Measurements from ENCODE around the gene NDUFS8. TPM values are rescaled to one million over a fixed set of nuclear protein-coding genes. Genes with fewer than 3 reads are reported as not detected.
A peak's percentile ranks its signal among the peaks of the same experiment; 100 is the strongest.

Gene NDUFS8
- total RNA-seq, 1 donor from 2014 or later: 125 TPM

DNA sequence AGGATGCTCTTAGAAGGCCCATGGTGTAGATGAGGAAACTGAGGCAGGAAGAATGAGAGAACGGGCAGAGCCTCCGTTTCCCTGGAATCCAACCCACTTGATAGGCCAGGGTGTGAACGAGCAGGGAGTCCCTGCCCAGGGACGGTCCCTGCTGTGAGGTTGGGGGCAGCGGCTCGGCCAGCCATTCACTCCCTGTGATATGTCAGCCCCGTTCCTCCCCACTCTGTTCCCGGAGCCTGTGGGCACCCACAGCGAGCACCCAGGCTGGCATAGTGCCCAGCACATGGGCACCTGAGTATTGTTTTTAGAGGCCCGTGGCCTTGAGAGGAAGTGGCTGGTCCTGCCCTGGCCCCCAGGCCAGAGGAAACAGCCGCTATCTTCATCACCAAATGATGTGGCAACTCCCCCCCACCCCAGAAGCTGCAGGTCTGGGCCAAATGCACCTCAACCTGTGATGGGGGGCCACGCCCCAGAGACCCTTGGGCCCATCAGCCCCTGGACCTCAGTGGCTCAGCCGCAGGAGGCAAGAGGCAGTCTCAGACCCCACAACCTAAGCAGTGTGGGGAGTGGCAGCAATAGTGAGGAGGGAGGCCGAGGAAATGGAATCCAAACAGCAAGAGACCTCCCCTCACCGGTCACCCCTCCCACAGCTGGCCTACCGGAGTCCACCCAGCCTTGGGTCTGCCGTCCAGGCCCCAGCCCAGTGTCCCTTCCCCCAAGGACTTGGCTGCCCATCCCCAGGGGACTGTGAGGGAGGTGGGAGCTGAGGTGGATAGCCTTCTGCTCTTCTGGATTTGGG is 18.2 kb upstream of the NDUFS8 start:
- TF ChIP-seq, protein P1, sequence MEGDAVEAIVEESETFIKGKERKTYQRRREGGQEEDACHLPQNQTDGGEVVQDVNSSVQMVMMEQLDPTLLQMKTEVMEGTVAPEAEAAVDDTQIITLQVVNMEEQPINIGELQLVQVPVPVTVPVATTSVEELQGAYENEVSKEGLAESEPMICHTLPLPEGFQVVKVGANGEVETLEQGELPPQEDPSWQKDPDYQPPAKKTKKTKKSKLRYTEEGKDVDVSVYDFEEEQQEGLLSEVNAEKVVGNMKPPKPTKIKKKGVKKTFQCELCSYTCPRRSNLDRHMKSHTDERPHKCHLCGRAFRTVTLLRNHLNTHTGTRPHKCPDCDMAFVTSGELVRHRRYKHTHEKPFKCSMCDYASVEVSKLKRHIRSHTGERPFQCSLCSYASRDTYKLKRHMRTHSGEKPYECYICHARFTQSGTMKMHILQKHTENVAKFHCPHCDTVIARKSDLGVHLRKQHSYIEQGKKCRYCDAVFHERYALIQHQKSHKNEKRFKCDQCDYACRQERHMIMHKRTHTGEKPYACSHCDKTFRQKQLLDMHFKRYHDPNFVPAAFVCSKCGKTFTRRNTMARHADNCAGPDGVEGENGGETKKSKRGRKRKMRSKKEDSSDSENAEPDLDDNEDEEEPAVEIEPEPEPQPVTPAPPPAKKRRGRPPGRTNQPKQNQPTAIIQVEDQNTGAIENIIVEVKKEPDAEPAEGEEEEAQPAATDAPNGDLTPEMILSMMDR (IDR thresholded peaks at IDR 0.05; ENCODE audit: unreplicated experiment): no peak
- Mint-ChIP-seq H3K4me3 (ENCODE audit: low read depth) (no peak overlapping the region), H3K9me3 (ENCODE audit: low read depth) (peaks cover 4% of the 10 kb centered on the region), H3K27ac (no peak overlapping the region), H3K4me1 (ENCODE audit: low read depth) (peaks cover 11% of the 10 kb centered on the region), H3K36me3 (ENCODE audit: insufficient read depth) (no peaks in the 10 kb centered on the region), H3K27me3 (peaks cover 5% of the 10 kb centered on the region)
- no peak for DNase-seq (ENCODE audit: low spot score, unreplicated experiment)

- Mint-ChIP-seq H3K27ac (peak overlapping the region; percentile 45), H3K9me3 (ENCODE audit: low read depth) (peaks cover 4% of the 10 kb centered on the region), H3K4me1 (ENCODE audit: low read depth) (peaks cover 18% of the 10 kb centered on the region), H3K27me3 (peaks cover 5% of the 10 kb centered on the region), H3K36me3 (ENCODE audit: insufficient read depth) (no peaks in the 10 kb centered on the region), H3K4me3 (ENCODE audit: low read depth) (no peak overlapping the region)
- no peak for DNase-seq (ENCODE audit: low spot score, unreplicated experiment)
- TF ChIP-seq, protein P1 (IDR thresholded peaks at IDR 0.05; ENCODE audit: unreplicated experiment): no peak
Measured at GRCh38 chr11:68012843-68013610, 17.5 kb upstream of the NDUFS8 start.

DNA sequence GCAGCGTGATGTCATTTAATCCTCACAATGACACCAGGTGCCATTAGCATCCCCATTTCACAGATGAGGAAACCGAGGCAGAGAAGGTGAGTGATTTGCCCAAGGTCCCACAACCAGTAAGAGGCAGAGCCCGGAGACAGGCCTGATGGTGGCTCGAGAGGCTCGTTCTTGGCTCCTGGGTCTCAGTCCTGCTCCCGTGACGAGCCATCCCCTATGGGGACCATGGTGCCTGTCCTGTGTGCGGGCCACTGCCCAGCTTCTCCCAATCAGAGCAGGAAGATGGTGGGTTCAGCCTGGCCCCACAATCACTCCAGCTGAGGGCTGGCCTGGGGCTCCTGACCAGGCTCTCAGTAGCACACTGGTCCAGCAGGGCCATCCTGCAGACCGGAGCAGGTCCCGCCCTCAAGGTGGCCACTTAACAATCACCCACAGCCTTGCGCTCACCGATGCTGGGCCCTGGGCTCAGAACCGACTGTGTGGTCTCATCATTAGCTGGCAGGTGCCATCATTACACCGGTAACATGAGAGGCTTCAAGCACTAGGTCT is 16.8 kb upstream of the NDUFS8 start:
- Mint-ChIP-seq H3K4me1 (ENCODE audit: low read depth) (peaks cover 20% of the 10 kb centered on the region), H3K9me3 (ENCODE audit: low read depth) (peaks cover 4% of the 10 kb centered on the region), H3K27me3 (peaks cover 5% of the 10 kb centered on the region), H3K27ac (peak overlapping the region; percentile 45), H3K36me3 (ENCODE audit: insufficient read depth) (no peaks in the 10 kb centered on the region), H3K4me3 (ENCODE audit: low read depth) (no peak overlapping the region)
- TF ChIP-seq, protein P1 (IDR thresholded peaks at IDR 0.05; ENCODE audit: unreplicated experiment): no peak
- no peak for DNase-seq (ENCODE audit: low spot score, unreplicated experiment)

DNA sequence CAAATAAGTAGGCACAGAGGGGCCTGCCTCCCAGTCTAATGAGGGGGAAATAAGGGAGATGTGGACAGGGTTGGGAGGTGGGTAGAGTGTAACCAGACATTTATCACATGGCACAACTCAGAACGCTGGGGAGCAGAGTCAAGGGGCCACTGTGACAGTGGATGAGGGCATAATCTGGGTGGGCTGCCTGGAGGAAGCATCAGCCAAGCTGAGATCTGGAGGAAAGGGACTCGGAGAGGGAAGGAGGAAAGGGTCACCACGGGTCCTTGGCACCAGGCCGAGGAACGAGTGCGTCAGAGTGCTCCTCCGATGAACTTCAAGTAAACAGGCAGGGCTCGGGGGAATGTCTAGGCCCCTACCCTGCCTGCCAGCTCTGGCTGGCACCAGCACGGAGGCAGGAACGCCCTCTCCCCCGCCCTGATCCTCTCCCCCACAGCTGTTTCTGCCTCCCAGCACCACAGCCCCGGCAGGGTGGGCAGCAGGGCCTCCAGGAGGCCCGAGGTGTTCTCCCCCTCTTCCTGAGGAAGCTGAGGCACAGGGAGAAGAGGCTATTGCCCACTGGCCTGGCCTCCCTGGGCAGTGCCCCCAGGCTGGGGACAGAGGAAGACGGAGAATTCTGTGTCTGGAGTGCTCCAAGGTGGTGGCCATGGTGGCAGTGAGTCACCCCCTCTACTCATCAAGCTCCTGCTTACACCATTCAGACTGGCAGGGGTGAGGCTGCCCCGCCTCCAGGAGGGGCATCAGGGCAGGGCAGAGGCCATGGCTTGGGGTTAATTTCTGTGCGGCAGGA is 16.1 kb upstream of the NDUFS8 start:
- H3K4me3 Mint-ChIP-seq (ENCODE audit: low read depth): no peak overlapping the region
- peaks cover 17% of the 10 kb centered on the region for H3K4me1 Mint-ChIP-seq (ENCODE audit: low read depth)
- peaks cover 1% of the 10 kb centered on the region for H3K27me3 Mint-ChIP-seq
- peaks cover 1% of the 10 kb centered on the region for H3K9me3 Mint-ChIP-seq (ENCODE audit: low read depth)
- H3K36me3 Mint-ChIP-seq (ENCODE audit: insufficient read depth): no peaks in the 10 kb centered on the region
- no peak overlapping the region for H3K27ac Mint-ChIP-seq
- no peak for DNase-seq (ENCODE audit: low spot score, unreplicated experiment)
- TF ChIP-seq, protein P1 (IDR thresholded peaks at IDR 0.05; ENCODE audit: unreplicated experiment): no peak

Measured in progenitor cell of endocrine pancreas (in vitro differentiated cells).